HG03196 (cell line): Measurements from ENCODE around the gene FARP2.

Source experiments
- ATAC-seq: cut with Tn5 transposase; IDR thresholded peaks from one replicate; pipeline ENCODE4 v1.9.1; 2021; ENCODE audit not compliant: unreplicated experiment

The FARP2 gene

DNA sequence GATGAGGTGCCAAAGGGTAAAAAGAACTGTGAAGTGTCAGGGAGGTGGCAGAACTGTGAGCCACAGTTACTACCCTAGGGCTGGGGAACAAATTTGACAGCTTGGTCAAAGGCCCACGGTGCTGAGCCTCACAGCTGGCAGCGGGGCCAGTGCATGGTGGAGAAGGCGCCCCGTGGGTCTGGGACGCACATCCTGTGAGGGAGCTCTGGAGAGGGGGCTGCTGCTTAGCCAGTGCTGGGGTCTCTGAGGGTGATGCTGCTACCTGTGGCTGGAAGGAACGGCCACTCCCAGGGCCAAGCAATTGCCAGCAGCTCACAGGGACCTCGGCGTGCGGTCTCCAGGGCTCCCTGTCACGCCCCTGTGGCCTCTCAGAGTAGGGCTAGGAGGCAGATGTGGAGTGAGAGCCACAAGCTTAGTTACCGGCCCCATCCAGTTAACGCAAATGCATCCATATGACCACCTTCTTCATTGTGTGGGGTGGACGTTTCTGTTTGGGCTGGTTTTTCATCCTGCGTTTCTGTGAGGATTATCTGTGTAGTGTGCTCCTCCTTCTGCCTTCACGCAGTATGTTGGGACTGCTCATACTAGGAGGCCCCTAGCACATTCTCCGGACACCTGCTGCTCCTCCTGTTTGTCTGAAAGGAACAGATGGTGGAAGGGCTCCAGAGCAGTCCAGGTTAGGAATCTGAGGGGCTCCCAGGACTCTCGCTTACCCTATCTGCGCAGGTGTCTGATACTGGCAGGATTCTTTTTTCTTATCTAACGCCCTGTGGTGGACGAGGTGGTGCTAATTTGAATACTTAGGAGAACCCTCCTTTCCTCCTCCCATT, 126.3 kb downstream of the FARP2 start:
- ATAC-seq = no peak

DNA sequence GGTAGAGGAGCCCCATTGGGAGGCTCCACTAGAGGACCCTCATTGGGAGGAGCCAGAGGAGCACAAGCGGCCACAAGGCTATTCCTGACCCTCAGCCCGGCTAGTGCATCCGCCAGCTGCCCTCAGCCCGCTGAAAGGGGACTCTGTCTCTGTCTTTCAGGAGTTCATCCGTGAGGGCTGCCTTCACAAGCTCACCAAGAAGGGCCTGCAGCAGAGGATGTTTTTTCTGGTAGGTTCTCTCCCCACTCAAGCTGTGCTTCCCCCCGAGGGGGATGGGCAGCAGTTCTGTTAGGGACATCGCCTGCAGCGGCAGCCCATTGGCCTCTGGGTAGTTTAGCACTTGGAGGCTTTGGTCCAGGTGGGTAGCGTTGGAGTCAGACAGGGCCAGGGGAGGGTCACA, 127.2 kb downstream of the FARP2 start:
- no peak for ATAC-seq

GRCh38 chr2:241485172-241485911, 129.3 kb downstream of the FARP2 start:
- ATAC-seq = no peak

DNA sequence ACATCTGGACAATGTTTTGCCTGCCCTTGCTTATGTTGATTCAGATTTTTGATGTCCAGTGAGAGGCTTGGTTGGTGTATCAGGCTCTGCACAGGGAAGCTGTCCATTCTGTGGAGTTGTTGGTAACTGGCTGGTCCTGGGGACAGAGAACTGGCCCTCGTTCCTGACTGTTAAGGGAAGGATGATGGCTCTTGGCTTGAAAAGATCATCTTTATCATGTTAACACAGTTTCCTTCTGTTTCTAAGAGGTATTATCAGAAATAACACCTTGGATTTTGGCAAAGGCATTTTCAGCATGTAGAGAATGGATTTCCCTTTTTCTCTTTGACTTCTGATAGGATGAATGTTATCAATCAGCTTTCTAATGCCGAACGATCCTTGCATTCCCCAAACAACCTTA, 133.0 kb downstream of the FARP2 start:
- ATAC-seq = no peak

- ATAC-seq = no peak
Observed at GRCh38 chr2:241489733-241490680, 133.9 kb downstream of the FARP2 start.

GRCh38 chr2:241490825-241491506, 134.9 kb downstream of the FARP2 start:
- ATAC-seq = no peak

GRCh38 chr2:241491549-241492173, 135.6 kb downstream of the FARP2 start:
- no peak for ATAC-seq

- no peak for ATAC-seq
Observed at GRCh38 chr2:241492174-241492565, 136.1 kb downstream of the FARP2 start.

DNA sequence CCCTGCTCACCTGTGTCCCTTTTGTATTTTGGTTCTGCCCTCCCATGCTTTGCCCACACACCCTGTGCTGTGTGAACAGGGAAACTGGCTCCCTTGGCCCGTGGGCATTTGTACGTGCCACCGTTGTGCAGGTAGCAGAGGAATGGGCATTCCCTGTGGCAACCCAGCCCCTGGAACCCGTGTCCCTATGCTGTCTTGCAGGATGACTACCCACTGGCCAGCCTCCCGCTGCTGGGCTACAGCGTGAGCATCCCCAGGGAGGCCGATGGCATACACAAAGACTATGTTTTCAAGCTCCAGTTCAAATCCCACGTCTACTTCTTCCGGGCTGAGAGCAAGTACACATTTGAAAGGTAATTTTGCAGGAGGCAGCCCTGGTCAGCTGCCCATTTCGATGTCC, 137.0 kb downstream of the FARP2 start:
- no peak for ATAC-seq

GRCh38 chr2:241494311-241494908, 138.3 kb downstream of the FARP2 start:
- ATAC-seq = no peak

- no peak for ATAC-seq
Observed at GRCh38 chr2:241495172-241496002, 139.3 kb downstream of the FARP2 start.

- ATAC-seq = no peak
Observed at GRCh38 chr2:241496003-241496707, 140.1 kb downstream of the FARP2 start.

DNA sequence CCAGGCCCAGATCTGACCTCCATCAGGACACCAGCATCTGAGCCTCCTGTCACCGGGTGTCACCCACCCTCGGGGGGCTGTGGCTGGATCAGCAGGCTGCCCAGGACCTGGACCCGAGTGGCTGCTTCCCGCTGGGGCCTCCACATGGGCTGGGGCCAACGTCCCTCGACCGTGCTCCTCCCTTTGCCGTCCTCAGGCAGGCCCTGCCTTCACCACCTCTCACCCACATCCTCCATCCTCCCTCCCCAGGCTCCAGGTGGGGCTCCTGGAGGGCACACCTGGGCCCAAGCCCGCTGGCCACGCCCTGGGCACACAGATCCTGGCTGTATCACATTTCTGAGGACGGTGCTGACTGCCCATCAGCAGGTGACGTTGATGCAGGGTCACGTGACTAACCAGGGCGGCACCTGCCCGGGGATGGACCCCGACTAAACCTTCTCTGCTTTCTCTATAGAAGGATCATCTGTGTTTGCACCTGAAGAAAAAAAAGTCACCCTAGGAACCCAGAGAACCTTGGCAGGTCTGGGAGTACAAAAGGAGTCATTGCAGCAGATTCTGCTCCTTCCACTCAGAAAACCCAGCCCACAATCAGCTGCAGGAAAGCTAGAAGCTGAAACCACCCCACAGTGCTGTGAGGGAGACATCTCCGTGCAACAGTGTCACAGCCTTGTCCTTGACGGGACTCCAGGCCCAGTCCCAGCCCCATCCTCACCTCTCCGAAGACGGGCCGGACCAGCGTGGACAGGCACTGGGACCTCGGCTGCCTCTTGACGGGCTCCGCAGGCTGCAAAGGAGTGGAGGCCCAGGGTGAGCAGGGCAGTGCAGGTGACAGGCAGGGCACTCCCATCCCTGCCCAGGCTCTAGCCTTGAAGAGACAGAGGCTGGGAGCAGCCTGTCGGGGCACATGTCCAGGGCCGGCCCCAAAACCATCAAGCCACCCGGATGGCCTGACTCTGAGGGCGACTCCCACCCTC, 141.1 kb downstream of the FARP2 start:
- ATAC-seq = no peak

GRCh38 chr2:241498115-241499070, 142.3 kb downstream of the FARP2 start:
- ATAC-seq = no peak

DNA sequence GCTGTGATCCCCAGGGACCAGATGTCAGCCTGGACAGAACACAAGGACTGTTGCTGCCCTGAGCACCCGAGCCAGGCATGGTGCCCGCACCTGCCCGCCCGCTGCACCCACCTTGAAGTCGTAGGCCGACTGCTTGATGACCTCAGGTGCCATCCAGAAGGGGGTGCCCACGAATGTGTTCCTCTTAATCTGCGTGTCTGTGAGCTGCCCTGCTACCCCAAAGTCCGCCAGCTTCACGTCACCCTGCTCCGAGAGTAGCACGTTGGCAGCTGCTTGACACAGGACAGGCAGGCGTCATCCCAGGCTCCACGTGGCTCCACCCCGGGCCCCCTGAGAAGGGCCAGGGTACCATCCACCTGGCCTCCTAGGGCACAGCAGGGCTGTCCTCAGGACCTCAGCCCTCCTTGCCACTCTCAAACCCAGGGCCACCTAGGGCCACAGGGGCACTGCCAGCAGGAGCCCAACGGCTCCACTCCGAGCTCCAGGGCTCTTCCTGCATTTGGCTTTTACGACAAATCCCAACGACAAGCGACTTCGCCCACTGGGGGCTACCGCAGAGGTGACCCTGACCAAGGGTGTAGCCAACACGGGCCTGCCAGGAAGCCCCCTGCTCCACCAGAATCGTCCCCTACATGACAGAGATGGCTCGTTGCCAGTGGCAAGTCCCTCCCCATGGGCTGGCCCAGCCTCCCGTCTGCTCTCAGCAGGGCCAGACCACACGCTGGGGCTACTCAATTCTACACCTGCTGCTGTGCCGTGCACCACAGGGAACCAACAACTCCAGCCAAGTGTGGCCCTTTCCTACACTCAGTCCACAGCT, 143.3 kb downstream of the FARP2 start:
- no peak for ATAC-seq
